Measurements from ENCODE around the gene ADPRHL1.

DNA sequence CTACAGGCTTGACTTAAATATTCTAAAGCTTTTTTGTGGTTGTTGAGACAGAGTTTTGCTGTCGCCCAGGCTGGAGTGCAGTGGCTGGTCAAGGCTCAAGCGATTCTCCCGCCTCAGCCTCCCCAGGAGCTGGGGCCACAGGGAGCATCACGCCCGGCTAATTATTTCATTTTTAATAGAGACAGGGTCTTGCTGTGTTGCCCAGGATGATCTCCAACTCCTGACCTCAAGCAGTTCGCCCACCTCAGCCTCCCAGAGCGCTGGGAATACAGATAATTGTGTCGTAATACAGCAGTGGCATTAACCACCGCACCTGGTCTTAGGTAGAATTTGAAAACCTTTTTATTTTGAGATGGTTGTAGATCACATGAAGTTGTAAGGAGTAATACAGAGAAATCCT is 38.7 kb upstream of the ADPRHL1 start:
- TF ChIP-seq CREB1 (IDR thresholded peaks at IDR 0.05; ENCODE audit: low read depth) (no peak), TCF12 (IDR thresholded peaks at IDR 0.05; ENCODE audit: low read depth) (no peak), CEBPB (IDR thresholded peaks at IDR 0.05) (no peak), YY1 (IDR thresholded peaks at IDR 0.05; ENCODE audit: low read depth) (no peak)
